Thyroid gland (tissue), 4 donors: ENCODE results near the gene CXCL5.

Experiments
- CTCF ChIP-seq, 6 experiments: fragments of 200-600 bp in 3 of 6; fragments of 450-650 bp in 3 of 6; sonication (generic) in 3 of 6; IDR thresholded peaks; one replicate each; pipeline ENCODE4 v1.5.1; 2016 to 2019; ENCODE audit warnings: antibody characterized with exemption in 6 of 6, mild to moderate bottlenecking in 2 of 6, inconsistent platforms in 1 of 6, moderate library complexity in 1 of 6
- POLR2A ChIP-seq, 2 donors: fragments of 450-650 bp; IDR thresholded peaks; one replicate each; pipeline ENCODE4 v1.6.1; 2017; ENCODE audit warnings: antibody characterized with exemption in 2 of 2, mild to moderate bottlenecking in 2 of 2, moderate library complexity in 1 of 2

DNA sequence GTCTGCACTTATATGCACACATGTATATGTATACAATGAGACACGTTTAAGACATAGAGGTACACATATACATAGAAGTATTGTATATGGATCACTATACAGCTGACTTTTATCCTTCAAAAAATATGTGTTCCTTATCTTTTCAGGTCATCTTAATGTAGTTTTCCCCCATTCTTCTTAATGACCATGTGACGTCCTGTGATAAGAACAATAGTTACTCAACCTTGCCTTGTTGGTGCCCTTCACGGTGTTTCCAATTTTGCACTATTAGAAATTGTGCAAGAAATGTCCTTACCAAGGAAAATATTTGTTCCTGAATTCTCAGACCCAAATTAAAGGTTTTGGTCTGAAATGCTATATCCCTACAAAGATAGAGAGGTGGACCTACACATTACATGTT is 9.4 kb downstream of the CXCL5 start:
- TF ChIP-seq CTCF (IDR thresholded peaks at IDR 0.05) (no peak), POLR2A (IDR thresholded peaks at IDR 0.05) (no peak)
